ENCODE measurements around the gene ASCC1.
"Not testable (repeated sequence)": the region's sequence is repeated elsewhere in the genome, so short reads cannot be mapped to it uniquely, and the experiment has no call there.

ASCC1 gene

DNA sequence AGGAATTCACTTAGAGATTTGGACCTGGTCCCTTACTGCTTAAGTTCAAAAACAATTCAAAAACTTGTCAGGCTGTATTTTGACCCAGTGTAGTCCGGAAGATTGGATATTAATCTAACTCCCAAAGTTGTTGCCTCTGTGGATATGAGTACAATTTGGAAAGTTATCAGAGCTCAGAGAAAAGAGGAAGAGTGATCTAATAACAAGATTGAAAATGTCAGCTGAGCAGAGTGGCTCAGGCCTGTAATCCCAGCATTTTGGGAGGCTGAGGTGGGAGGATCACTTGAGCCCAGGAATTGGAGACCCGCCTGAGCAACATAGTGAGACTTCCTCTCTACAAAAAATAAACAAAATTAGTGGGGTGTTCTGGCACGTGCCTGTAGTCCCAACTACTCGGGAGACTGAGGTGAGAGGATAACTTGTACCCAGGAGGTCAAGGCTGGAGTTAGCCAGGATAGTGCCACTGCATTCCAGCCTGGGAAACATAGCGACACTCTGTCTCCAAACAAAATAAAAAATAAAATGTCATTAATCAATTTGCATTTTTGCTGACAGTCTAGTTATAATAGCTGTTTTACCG is 3.2 kb upstream of the ASCC1 start:
- DNase-seq (ENCODE audit: low read depth) = no peak

DNA sequence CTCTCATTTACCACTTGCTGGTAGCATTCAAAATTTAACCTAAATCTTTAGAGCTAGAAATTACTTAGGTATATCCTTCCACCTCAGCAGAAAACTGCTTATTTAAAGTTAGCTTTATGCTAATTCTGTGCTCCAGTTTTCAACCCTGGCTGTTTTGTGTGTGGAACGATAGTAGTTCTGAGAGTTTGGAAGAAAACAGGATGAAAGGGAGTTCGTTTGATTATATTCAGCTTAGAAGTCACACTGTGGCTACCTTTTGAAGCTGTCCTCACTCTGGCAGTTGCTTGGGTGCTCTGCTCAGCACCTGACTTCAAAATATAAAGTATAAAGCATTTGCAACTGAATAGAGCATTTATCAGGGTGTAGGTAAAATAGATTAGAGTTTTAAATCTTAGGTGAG is 2.6 kb upstream of the ASCC1 start:
- no peak for DNase-seq (ENCODE audit: low read depth)

DNA sequence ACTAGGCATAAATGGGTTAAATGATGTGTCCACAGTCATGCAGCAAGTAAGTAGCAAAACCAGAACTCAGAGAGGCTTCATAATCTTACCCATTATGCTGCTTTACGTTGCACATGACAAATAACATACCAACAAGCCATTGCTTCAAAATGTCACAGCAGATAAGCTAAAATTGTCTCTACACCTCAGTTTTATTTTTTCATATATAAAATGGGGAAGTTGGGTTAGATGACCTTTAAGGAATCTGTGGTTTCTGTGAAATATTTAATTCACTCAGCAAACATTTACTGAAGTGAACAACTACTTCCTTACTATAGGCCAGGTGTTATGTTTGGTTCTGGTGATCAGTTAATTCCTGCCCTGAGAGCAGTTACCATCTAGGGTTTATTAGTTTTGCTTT is 2.2 kb upstream of the ASCC1 start:
- no peak for DNase-seq (ENCODE audit: low read depth)

DNA sequence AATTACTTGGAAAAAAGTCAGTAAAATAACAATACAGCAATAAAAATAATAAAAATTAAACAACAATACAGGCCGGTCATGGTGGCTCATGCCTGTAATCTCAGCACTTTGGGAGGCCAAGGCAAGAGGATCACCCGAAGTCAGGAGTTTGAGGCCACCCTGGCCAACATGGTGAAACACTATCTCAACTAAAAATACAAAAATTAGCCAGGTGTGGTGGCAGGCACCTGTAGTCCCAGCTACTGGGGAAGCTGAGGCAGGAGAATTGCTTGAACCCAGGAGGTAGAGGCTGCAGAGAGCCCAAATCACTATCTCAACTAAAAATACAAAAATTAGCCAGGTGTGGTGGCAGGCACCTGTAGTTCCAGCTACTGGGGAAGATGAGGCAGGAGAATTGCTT is 4.2 kb downstream of the ASCC1 start:
- not testable (repeated sequence) for DNase-seq (ENCODE audit: low read depth)

DNA sequence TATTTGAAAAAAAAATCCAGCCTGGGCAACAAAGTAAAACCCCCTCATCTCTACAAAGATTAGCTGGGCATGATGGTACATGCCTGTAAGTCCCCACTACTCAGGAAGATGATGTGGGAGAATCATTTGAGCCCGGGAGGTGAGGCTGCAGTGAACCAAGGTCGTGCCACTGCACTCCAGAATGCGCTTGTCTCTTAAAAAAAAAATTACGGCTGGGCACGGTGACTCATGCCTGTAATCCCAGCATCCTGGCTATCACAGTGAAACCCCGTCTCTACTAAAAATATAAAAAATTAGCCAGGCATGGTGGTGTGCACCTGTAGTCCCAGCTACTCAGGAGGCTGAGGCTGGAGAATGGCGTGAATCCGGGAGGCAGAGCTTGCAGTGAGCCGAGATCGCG is 4.7 kb downstream of the ASCC1 start:
- DNase-seq (ENCODE audit: low read depth) = not testable (repeated sequence)

DNA sequence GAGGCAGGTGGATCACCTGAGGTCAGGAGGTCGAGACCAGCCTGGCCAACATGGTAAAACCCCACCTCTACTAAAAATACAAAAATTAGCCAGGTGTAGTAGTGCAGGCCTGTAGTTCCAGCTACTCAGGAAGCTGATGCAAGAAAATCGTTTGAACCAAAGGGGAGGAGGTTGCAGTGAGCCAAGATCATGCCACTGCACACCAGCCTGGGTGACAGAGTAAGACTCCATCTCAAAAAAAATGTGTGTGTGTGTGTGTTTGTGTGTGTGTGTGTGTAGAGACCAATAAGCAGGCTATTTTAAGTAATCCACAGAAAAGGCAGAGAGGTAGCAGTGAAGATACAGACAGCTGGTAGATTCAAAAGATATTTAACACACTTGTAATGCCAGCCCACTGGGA is 7.5 kb downstream of the ASCC1 start:
- not testable (repeated sequence) for DNase-seq (ENCODE audit: low read depth)

DNA sequence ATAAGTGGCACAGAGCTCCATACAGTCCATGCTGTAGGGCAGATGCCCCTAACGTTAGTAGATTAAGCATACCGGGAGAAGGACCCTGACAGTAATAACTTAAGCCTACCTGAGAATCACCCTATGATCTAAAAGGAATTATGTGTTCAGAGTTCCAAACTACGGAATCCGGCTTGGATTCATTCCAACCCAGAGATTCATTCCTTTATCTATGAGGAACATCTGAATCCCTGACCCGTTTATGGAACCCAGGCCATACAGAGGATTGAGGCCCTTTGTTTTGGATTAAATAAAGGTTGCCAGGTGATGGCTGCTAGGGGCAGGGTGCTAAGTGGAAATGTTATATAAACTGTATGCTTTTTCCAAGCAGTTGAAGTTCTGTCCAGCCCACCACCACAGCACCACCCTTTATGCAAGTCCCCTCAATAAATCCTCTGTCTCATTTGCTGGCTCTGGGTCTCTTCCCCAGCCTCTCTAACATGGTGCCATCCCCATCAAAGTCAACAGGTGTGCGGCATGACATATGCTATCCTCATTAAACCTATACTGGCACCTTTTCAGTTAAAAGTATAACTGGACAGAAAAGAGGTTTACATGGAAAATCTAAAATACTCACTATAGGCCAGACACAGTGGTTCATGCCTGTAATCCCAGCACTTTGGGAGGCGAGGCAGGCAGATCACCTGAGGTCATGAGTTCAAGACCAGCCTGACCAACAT is 9.4 kb downstream of the ASCC1 start:
- DNase-seq (ENCODE audit: low read depth) = no peak

DNA sequence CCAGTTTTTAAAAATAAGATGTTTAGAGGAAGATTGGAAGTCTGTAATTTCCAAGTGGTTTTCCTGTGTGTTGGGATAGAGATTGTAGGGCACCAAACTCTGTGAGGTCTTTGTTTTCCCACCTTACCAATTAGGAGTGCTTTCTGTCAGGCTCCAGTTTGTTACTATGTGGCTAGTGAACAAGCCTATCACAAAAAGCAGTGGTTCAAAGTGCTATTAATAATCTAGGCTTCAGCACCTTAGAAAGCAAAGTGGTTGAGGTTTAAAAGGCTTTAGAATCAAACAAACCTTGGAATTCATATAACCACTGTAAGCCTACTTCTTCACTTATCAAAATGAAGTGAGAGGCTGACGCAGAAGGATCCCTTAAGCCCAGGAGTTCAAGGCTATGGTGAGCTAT is 11.4 kb downstream of the ASCC1 start:
- DNase-seq (ENCODE audit: low read depth) = no peak

DNA sequence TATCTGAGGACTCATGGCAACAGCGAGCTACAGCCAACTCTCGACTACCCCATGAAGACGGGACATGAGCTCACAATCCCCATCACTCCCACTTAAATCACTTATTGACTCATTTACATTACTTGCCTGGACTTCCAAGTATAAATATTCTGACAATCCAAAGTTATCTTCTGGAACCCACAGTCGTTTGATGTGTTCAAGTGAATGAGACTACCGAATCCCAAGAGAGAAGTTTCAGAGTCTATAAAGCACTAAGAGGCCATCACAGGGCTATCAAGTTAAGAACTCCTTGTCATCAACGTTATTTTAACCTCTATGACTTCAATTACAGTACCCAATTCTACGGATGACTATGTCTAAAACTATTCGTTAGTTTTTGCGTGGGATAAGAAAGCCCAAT is 11.8 kb downstream of the ASCC1 start:
- no peak for DNase-seq (ENCODE audit: low read depth)

DNA sequence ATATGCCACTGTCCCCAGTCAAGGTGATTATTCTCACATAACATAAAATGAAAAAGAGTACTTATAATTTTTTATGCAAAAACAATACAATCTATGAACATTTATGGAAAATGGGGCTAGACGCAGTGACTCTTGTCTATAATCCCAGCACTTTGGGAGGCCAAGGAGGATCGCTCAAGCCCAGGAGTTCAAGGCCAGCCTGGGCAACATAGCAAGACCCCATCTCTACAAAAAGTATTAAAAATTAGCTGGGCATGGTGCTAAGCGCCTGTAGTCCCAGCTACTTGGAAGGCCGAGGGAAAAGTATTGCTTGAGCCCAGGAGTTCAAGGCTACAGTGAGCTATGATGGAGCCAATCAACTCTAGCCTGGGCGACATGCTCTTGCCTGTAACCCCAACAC is 14.8 kb downstream of the ASCC1 start:
- DNase-seq (ENCODE audit: low read depth) = no peak

DNA sequence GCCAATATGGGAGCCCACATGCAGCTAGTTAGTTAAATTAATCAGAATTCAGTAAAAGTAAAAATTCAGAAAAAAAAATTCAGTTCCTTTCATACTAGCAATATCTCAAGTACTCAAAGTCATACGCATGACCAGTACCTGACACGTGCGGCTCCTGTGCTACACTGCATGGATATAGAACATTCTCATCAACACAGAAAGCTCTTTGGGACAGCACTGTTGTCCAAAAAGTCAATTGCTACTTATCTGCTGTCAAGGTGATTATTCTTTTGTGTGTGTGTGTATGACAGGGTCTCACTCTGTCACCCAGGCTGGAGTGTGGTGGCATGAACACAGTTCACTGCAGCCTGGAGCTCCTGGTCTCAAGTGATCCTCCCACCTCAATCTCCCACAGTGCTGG is 15.2 kb downstream of the ASCC1 start:
- DNase-seq (ENCODE audit: low read depth) = no peak

DNA sequence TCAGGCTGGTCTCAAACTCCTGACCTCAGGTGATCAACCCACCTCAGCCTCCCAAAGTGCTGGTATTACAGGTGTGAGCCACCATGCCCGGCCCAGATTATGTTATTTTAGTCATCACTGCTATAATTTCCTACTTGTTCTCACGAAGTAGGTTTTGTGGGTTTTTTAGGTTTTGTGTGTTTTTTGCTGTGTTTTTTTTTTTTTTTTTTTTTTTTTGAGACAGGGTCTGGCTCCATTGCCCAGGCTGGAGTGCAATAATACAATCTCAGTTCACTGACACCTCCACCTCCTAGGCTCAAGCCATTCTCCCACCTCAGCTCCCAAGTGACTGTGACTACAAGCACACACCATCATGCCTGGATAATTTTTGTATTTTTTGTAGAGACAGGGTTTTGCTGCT is 21.1 kb downstream of the ASCC1 start:
- DNase-seq (ENCODE audit: low read depth) = no peak

DNA sequence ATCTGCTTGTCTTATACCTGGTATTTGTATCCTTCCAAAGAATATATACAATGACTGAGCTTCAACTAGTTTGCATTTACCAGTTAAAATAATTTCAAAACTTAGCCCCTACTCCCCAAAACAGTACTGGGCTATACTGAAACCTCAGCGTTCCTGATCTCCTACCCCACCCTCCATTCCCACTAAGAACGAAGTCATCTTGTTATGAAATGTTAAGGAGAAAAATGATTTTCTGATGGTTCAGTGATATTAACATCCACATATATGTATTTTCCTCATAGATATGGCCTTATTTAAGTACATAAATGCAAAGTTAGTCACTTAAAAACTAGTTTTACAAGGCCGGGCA is 29.1 kb downstream of the ASCC1 start:
- no peak for DNase-seq (ENCODE audit: low read depth)

DNA sequence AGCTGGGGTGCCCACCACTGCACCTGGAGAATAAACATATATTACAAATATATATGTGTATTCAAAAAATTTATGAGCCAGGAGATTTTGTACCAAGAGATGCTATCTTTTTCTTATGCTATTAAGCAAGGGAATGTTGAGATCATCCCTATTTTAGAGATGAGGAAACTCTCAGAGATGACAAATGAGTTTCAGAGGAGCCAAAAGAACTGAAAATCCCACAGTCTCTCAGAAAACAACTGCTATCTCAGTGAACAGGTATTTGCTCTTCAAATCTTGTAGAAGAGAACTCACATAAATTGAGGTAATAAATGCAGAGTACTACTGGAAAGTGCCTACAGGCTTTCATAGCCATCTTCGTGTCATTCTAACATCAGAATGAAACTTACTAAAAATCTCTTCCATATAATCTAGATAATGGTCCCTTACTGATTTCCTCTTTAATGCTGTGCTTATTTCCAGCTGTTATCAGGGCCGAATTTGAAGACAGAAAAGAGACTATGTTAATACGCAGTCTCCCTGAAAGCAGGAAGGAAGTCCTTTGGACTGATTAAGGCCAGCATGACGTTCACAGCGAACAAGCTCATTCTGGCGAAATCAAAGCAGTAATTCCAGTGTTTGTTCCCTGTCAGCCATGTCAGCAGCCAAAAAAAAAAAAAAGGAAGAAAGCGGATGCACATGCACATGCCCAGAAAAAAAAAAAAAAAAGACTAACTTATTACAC is 29.7 kb downstream of the ASCC1 start:
- DNase-seq (ENCODE audit: low read depth) = peak; percentile 58

DNA sequence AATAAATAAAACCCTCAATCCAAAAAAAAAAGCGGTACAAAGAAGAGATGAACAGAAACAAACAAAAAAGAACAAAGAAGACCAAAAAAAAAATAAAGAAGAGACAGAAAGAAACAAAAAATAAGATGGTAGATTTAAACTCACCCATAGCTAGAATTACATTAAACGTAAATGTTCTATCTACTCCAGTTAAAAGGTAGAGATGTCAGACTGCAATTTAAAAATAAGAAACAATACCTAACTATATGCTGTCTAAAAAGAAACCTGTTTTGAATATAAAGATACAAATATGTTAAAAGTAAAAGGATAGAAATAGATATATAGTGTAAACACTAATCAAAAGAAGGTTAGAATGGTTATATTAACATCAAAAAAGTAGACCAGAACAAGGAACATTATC is 31.9 kb downstream of the ASCC1 start:
- no peak for DNase-seq (ENCODE audit: low read depth)

DNA sequence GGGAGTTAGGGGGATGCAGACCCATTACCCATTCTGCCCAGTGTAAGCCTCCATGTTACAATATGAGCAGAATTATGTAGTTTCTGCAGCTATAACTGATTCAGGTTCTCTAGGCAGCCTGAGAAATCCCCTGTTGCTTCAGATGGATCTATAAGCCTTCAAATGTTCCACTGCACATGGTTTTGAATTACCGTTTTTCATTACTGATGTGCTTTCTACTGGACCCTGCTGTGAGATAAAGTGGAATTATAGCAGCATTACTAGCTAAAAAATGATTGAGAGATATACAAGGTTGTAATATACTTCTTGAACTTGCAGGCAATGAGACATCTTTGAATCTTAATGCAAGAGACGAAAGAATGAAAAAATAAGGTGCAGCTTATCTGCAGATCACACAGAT is 38.6 kb downstream of the ASCC1 start:
- DNase-seq (ENCODE audit: low read depth) = no peak

DNA sequence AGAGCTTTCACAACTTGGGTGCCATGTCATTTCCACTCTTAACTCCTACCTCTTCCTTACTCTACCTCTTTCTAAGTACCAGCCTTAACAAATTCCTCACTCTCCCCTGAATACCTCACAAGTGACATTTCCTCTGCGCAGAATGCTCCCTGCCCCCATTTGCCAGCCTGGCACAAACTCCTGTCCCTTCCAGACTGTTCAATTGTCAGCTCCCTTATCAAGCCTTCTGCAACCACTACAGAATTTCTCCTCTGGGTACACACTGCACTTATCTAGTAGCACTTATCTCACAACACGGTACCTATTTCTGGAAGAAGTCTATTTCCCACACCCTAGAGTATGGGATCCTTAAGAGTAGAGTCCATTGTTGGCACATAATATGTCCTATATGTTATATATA is 39.4 kb downstream of the ASCC1 start:
- DNase-seq (ENCODE audit: low read depth) = no peak

DNA sequence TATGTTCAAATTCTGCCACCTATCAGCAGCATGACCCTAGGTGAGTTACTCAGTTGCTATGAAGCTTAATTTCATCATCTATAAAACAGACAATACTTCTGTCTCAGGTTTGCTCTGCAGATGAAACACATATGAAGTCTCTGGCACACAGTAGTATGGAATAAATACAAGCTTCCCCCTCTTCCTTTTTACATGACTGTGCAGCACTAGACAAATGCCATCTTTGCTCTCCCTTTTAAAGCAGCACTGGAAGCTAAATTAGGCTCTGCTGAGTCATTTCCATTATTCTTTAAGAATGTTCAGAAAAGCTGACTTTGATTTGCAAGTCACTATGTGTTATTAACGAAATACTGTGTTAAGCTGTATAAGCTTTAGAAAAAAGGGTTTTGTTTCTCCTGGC is 40.9 kb downstream of the ASCC1 start:
- peak; percentile 10 for DNase-seq (ENCODE audit: low read depth)

DNA sequence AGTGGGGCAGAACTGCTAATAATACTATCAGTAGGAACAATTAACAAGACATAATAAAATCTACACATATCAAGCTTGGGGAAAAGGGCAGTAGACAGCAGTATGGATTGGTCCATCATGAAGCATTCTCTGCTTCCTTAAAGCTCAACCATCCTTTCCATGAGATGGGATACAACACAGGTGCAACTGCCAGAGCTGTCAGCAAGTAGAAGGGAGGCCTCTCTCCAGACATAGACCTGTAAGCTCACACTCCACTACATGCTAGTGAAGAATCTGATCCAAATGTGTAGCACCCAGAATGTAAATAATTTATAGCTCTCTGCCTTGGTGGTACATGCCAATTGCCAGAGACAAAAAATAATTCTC is 41.8 kb downstream of the ASCC1 start:
- no peak for DNase-seq (ENCODE audit: low read depth)

DNA sequence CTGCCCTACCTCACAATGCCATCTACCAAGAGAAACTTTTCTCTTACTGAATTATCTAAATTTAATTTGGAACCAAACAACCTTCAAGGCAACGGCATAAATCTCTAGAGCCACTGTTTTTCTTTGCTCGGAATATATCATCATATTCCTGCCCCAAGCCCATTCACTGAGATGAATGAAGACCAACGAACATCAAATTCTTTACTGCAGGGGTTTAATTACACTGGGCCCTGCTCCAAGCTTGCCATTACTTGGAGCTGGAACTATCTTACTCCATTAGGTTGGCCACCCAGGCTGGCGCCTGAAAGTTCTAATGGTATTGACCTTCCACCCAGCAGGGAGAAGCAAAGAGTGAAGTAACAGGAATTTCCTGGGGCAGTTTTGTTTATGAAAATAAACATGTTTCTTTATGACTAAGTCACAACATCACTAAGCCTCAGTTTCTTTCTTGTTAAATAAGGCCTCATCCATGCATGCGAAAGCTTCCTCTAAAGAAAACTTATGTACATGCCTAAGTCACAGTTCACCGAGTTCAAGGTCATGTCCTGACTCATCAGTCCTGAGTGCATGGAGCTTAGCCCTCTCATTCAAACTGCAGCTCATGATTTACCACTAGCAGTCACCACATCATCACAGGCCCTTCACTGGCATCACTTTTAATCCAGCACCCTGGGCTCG is 42.3 kb downstream of the ASCC1 start:
- no peak for DNase-seq (ENCODE audit: low read depth)

DNA sequence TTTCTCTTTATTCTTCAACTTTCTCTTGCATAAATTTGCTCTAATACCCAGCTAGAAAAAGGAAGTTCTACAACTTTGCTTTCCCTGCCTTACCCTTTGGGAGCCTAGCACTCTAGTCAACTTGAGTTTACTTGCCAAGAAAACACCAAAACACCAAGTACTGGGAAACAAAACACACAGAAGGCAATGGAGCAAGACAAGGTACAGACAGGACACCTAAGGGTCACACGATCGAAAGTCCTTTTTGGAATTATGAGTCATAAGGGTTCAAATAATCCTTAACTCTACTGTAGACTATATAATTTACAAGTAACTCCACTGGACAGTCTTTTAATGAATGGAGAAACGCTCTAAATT is 42.8 kb downstream of the ASCC1 start:
- DNase-seq (ENCODE audit: low read depth) = no peak

DNA sequence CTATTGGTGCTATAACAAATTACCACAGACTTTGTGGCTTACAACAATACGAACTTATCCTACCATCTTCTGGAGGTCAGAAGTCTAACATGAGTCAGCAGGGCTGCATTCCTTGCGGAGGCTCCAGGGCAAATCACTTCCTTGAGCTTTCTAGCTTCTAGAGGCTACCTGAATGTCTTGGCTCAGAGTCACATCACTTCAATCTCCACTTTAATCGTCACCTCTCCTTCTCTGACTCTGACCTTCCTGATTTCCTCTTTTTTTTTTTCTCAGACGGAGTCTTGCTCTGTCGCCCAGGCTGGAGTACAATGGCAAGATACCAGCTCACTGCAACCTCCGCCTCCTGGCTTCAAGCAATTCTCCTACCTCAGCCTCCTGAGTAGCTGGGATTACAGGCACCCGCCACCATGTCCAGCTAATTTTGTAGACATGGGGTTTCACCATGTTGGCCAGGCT is 44.9 kb downstream of the ASCC1 start:
- DNase-seq (ENCODE audit: low read depth) = peak; percentile 61

DNA sequence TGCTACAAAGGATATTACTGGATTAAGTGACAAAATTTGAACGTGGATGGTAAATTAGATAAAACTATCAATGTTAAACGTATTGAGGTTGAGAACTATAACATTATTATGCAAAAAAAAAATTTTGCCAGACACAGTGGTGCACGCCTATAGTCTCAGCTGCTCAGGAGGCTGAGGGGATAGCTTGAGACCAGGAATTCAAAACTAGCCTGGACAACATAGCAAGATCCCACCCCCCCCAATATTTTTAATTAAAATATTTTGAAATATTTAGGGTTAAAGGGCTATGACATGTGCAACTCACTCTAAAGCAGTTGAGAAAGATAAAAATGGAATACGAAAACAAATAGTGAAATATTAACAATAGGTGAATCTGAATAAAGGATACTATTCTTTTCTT is 45.3 kb downstream of the ASCC1 start:
- DNase-seq (ENCODE audit: low read depth) = no peak
